NCI-H1930 (cell line): Measurements from ENCODE around the gene NOTUM.
"Not testable (repeated sequence)": the region's sequence is repeated elsewhere in the genome, so short reads cannot be mapped to it uniquely, and the experiment has no call there.

ENCODE experiments used
- DNase-seq, 2 experiments: peaks; one replicate each; lab custom pipeline; 2025; lab: John Stamatoyannopoulos, UW

NOTUM gene

GRCh38 chr17:81957691-81958432 is 3.1 kb downstream of the NOTUM start:
- no peak for DNase-seq

GRCh38 chr17:81956607-81957589 is 4.1 kb downstream of the NOTUM start:
- no peak for DNase-seq

GRCh38 chr17:81955756-81956544 is 5.0 kb downstream of the NOTUM start:
- DNase-seq, result no peak

- no peak for DNase-seq
Observed at GRCh38 chr17:81955058-81955681, 5.8 kb downstream of the NOTUM start.

- DNase-seq, result no peak
Observed at GRCh38 chr17:81954131-81955057, 6.6 kb downstream of the NOTUM start.

- not testable (repeated sequence) for DNase-seq
Observed at GRCh38 chr17:81953443-81953842, 7.5 kb downstream of the NOTUM start.

- DNase-seq, result no peak
Observed at GRCh38 chr17:81952792-81953228, 8.2 kb downstream of the NOTUM start.

- DNase-seq, result no peak
Observed at GRCh38 chr17:81951785-81952684, 9.0 kb downstream of the NOTUM start.

- DNase-seq, result no peak
Observed at GRCh38 chr17:81950501-81950900, 10.5 kb downstream of the NOTUM start.

GRCh38 chr17:81948635-81949378 is 12.2 kb downstream of the NOTUM start:
- no peak for DNase-seq

GRCh38 chr17:81947189-81947588 is 13.8 kb downstream of the NOTUM start, which contains the start of gene MYADML2:
TSS of gene MYADML2 (minus strand) at chr17:81947233. CDS start at chr17:81941741, 5,492 bp downstream.
- no peak for DNase-seq

GRCh38 chr17:81944858-81945257 is 16.1 kb downstream of the NOTUM start:
- no peak for DNase-seq

GRCh38 chr17:81942167-81942553 is 18.8 kb downstream of the NOTUM start:
- no peak for DNase-seq

- no peak for DNase-seq
Observed at GRCh38 chr17:81941484-81942166, 19.4 kb downstream of the NOTUM start.

- no peak for DNase-seq
Observed at GRCh38 chr17:81940538-81941483, 20.2 kb downstream of the NOTUM start.

GRCh38 chr17:81939881-81940385 is 21.1 kb downstream of the NOTUM start:
- DNase-seq, result no peak

GRCh38 chr17:81939218-81939617 is 21.8 kb downstream of the NOTUM start:
- DNase-seq, result no peak
